ENCODE results near the gene KCNA2. TPM values are rescaled to one million over a fixed set of nuclear protein-coding genes. Genes with fewer than 3 reads are reported as not detected.

Gene KCNA2
- total and polyA plus RNA-seq, 2 of the 13 experiments (the other 11 are each of a cell fraction or from before 2014, with no cell fraction given), result not detected

GRCh38 chr1:110620686-110621085 is 14.5 kb upstream of the KCNA2 start:
- Histone ChIP-seq H4K20me1 (ENCODE audit: insufficient read depth, low read length) (no peaks in the 10 kb centered on the region; the same call in 1 of the 2 replicates), H3K36me3 (replicated peaks in 1 of 2; ENCODE audit: control insufficient read depth in 1 of 2, insufficient read depth in 2 of 2, low read length in 2 of 2) (no peaks in the 10 kb centered on the region), H3K4me3 (replicated peaks in 1 of 3; ENCODE audit: insufficient read depth in 1 of 3, low read depth in 2 of 3, low read length in 3 of 3) (no peak overlapping the region), H2AFZ (ENCODE audit: low read length) (no peak overlapping the region), H3K9ac (ENCODE audit: insufficient read depth, low read depth, low read length) (no peak overlapping the region), H3K4me1 (ENCODE audit: insufficient read depth, low read length) (no peaks in the 10 kb centered on the region), H3K9me3 (ENCODE audit: low read length) (no peaks in the 10 kb centered on the region), H3K27me3 (ENCODE audit: control insufficient read depth in 1 of 2, insufficient read depth in 2 of 2, low read length in 2 of 2) (peaks cover 0 to 17% of the 10 kb centered on the region in 2 experiments; a peak in 3 of 5 replicates), H3K4me2 (ENCODE audit: low read depth, low read length) (no peak overlapping the region), H3K79me2 (ENCODE audit: insufficient read depth, low read length) (no peaks in the 10 kb centered on the region), H3K27ac (ENCODE audit: extremely low read length, insufficient read depth, low read length) (no peak overlapping the region)
- intact Hi-C loops (cut with micrococcal nuclease; ENCODE audit: unreplicated experiment), result no loop called here
- in situ Hi-C loops (cut with HindIII; ENCODE audit: extremely low pct_ligation_motif_present, low pct_unique_long_range_greater_than_20kb), result no loop called here
- no peak for TF ChIP-seq ZBTB42 (CRISPR knock-in tag; IDR thresholded peaks at IDR 0.05)
- no peak for TF ChIP-seq SIX1 (CRISPR knock-in tag; IDR thresholded peaks at IDR 0.05; ENCODE audit: borderline replicate concordance)
- TF ChIP-seq ZNF234 (CRISPR knock-in tag; conservative IDR thresholded peaks at IDR 0.05), result no peak
- TF ChIP-seq ZNF580 (CRISPR knock-in tag; IDR thresholded peaks at IDR 0.05; ENCODE audit: borderline replicate concordance, low read depth), result no peak
- no peak for TF ChIP-seq SCMH1 (CRISPR knock-in tag; IDR thresholded peaks at IDR 0.05; ENCODE audit: borderline replicate concordance)
- no peak for TF ChIP-seq ZNF768 (CRISPR knock-in tag; IDR thresholded peaks at IDR 0.05)
- no peak for TF ChIP-seq HNRNPL (IDR thresholded peaks at IDR 0.05; ENCODE audit: low read depth, low read length)
- no peak for TF ChIP-seq SRSF9 (IDR thresholded peaks at IDR 0.05; ENCODE audit: borderline replicate concordance, insufficient read depth, low read depth, low read length, poor library complexity, severe bottlenecking)
- TF ChIP-seq ZNF207 (IDR thresholded peaks at IDR 0.05; ENCODE audit: borderline replicate concordance), result no peak
- TF ChIP-seq LBX2 (CRISPR knock-in tag; IDR thresholded peaks at IDR 0.05; ENCODE audit: borderline replicate concordance), result no peak
- no peak for TF ChIP-seq ATF7 (IDR thresholded peaks at IDR 0.05)
- TF ChIP-seq ATF7 (CRISPR knock-in tag; IDR thresholded peaks at IDR 0.05), result no peak
- TF ChIP-seq PHB2 (IDR thresholded peaks at IDR 0.05; ENCODE audit: partially characterized antibody), result no peak
- no peak for TF ChIP-seq ZNF335 (CRISPR knock-in tag; IDR thresholded peaks at IDR 0.05)
- no peak for TF ChIP-seq ZNF761 (CRISPR knock-in tag; conservative IDR thresholded peaks at IDR 0.05)
- FAIRE-seq (no peak), ATAC-seq (no peak), DNase-seq (ENCODE audit: low spot score) (no peak)
- no TSS peak for BruUV-seq (replicated peaks)
- ChIA-PET CTCF (ENCODE audit: low intra/inter-chr PET ratio, low total read pairs) (interaction anchor here (2.0 kb wide), 1 partner anchor 65 kb away, joined by 4 read pairs; no protein-coding TSS in a partner anchor), POLR2A (no interaction called here)
- 16% methylated on average over 4 of the region's 7 CpGs for WGBS (ENCODE audit: low lambda C conversion rate)
